ENCODE data around the gene SCYL2.
"Not testable (repeated sequence)": the region's sequence is repeated elsewhere in the genome, so short reads cannot be mapped to it uniquely, and the experiment has no call there.

SCYL2 gene

GRCh38 chr12:100267603-100268281, 765 bp downstream of the SCYL2 start:
- peak overlapping the region; percentile 97 for H3K4me3 Mint-ChIP-seq
- H3K4me1 Mint-ChIP-seq = peaks cover 32% of the 10 kb centered on the region
- H3K27me3 Mint-ChIP-seq = no peaks in the 10 kb centered on the region
- no peaks in the 10 kb centered on the region for H3K9me3 Mint-ChIP-seq
- DNase-seq (ENCODE audit: low spot score in 2 of 2) = peak; percentile 15 to 18
- H3K36me3 Mint-ChIP-seq (ENCODE audit: insufficient read depth) = peaks cover 7% of the 10 kb centered on the region
- ATAC-seq (replicated peaks; ENCODE audit: extremely low read depth, poor library complexity, severe bottlenecking) = no peak
- H3K27ac Mint-ChIP-seq (ENCODE audit: low read depth) = peak overlapping the region; percentile 98

- Mint-ChIP-seq H3K27me3 (no peaks in the 10 kb centered on the region), H3K27ac (ENCODE audit: low read depth) (no peak overlapping the region), H3K4me1 (peaks cover 45% of the 10 kb centered on the region), H3K4me3 (peak overlapping the region; percentile 97), H3K36me3 (ENCODE audit: insufficient read depth) (peaks cover 7% of the 10 kb centered on the region), H3K9me3 (no peaks in the 10 kb centered on the region)
- ATAC-seq (replicated peaks; ENCODE audit: extremely low read depth, poor library complexity, severe bottlenecking) = no peak
- DNase-seq (ENCODE audit: low spot score in 2 of 2) = no peak
Measured at GRCh38 chr12:100268835-100269564, 2.0 kb downstream of the SCYL2 start.

GRCh38 chr12:100273782-100274181, 6.8 kb downstream of the SCYL2 start:
- H3K36me3 Mint-ChIP-seq (ENCODE audit: insufficient read depth) = peaks cover 7% of the 10 kb centered on the region

GRCh38 chr12:100274291-100274690, 7.3 kb downstream of the SCYL2 start:
- Mint-ChIP-seq H3K27me3 (no peaks in the 10 kb centered on the region), H3K27ac (ENCODE audit: low read depth) (no peak overlapping the region), H3K4me1 (peaks cover 56% of the 10 kb centered on the region), H3K4me3 (no peak overlapping the region), H3K9me3 (no peaks in the 10 kb centered on the region), H3K36me3 (ENCODE audit: insufficient read depth) (peaks cover 7% of the 10 kb centered on the region)
- no peak for ATAC-seq (replicated peaks; ENCODE audit: extremely low read depth, poor library complexity, severe bottlenecking)
- no peak for DNase-seq (ENCODE audit: low spot score in 2 of 2)

More at GRCh38 chr12:100273782-100274181, 6.8 kb downstream of the SCYL2 start:
- no peak overlapping the region for H3K27ac Mint-ChIP-seq (ENCODE audit: low read depth)
- no peaks in the 10 kb centered on the region for H3K27me3 Mint-ChIP-seq
- H3K9me3 Mint-ChIP-seq = no peaks in the 10 kb centered on the region
- no peak for ATAC-seq (replicated peaks; ENCODE audit: extremely low read depth, poor library complexity, severe bottlenecking)
- H3K4me1 Mint-ChIP-seq = peaks cover 56% of the 10 kb centered on the region
- no peak overlapping the region for H3K4me3 Mint-ChIP-seq
- no peak for DNase-seq (ENCODE audit: low spot score in 2 of 2)

- ATAC-seq (replicated peaks; ENCODE audit: extremely low read depth, poor library complexity, severe bottlenecking) = no peak
- no peak overlapping the region for H3K27ac Mint-ChIP-seq (ENCODE audit: low read depth)
Measured at GRCh38 chr12:100279159-100279558, 12.2 kb downstream of the SCYL2 start.

GRCh38 chr12:100279607-100280244, 12.7 kb downstream of the SCYL2 start:
- H3K27ac Mint-ChIP-seq (ENCODE audit: low read depth) = no peak overlapping the region
- no peaks in the 10 kb centered on the region for H3K9me3 Mint-ChIP-seq
- no peak overlapping the region for H3K4me3 Mint-ChIP-seq
- peaks cover 8% of the 10 kb centered on the region for H3K36me3 Mint-ChIP-seq (ENCODE audit: insufficient read depth)
- ATAC-seq (replicated peaks; ENCODE audit: extremely low read depth, poor library complexity, severe bottlenecking) (no peak), DNase-seq (ENCODE audit: low spot score in 2 of 2) (no peak)
- H3K4me1 Mint-ChIP-seq = peaks cover 40% of the 10 kb centered on the region
- no peaks in the 10 kb centered on the region for H3K27me3 Mint-ChIP-seq

More at GRCh38 chr12:100279159-100279558, 12.2 kb downstream of the SCYL2 start:
- Mint-ChIP-seq H3K9me3 (no peaks in the 10 kb centered on the region), H3K4me3 (no peak overlapping the region), H3K36me3 (ENCODE audit: insufficient read depth) (peaks cover 10% of the 10 kb centered on the region), H3K27me3 (no peaks in the 10 kb centered on the region), H3K4me1 (peaks cover 46% of the 10 kb centered on the region)
- DNase-seq (ENCODE audit: low spot score in 2 of 2) = no peak

GRCh38 chr12:100284556-100284955, 17.6 kb downstream of the SCYL2 start:
- not testable (repeated sequence) for H3K4me3 Mint-ChIP-seq

GRCh38 chr12:100289038-100289437, 22.1 kb downstream of the SCYL2 start:
- DNase-seq (ENCODE audit: low spot score in 2 of 2) (no peak), ATAC-seq (replicated peaks; ENCODE audit: extremely low read depth, poor library complexity, severe bottlenecking) (no peak)
- Mint-ChIP-seq H3K9me3 (no peaks in the 10 kb centered on the region), H3K36me3 (ENCODE audit: insufficient read depth) (peaks cover 18% of the 10 kb centered on the region), H3K4me1 (peaks cover 4% of the 10 kb centered on the region), H3K27me3 (no peaks in the 10 kb centered on the region), H3K27ac (ENCODE audit: low read depth) (no peak overlapping the region), H3K4me3 (no peak overlapping the region)

More at GRCh38 chr12:100284556-100284955, 17.6 kb downstream of the SCYL2 start:
- H3K4me1 Mint-ChIP-seq; H3K27me3 Mint-ChIP-seq; H3K27ac Mint-ChIP-seq (ENCODE audit: low read depth); H3K36me3 Mint-ChIP-seq (ENCODE audit: insufficient read depth); H3K9me3 Mint-ChIP-seq; ATAC-seq (replicated peaks; ENCODE audit: extremely low read depth, poor library complexity, severe bottlenecking); DNase-seq (ENCODE audit: low spot score in 2 of 2): not testable (repeated sequence)

- no peak for ATAC-seq (replicated peaks; ENCODE audit: extremely low read depth, poor library complexity, severe bottlenecking)
- Mint-ChIP-seq H3K4me1 (peaks cover 4% of the 10 kb centered on the region), H3K27ac (ENCODE audit: low read depth) (no peak overlapping the region), H3K27me3 (no peaks in the 10 kb centered on the region), H3K4me3 (no peak overlapping the region), H3K36me3 (ENCODE audit: insufficient read depth) (peaks cover 15% of the 10 kb centered on the region), H3K9me3 (no peaks in the 10 kb centered on the region)
- DNase-seq (ENCODE audit: low spot score in 2 of 2) = no peak
Measured at GRCh38 chr12:100290016-100290415, 23.0 kb downstream of the SCYL2 start.

- peaks cover 15% of the 10 kb centered on the region for H3K36me3 Mint-ChIP-seq (ENCODE audit: insufficient read depth)
- DNase-seq (ENCODE audit: low spot score in 2 of 2) (no peak), ATAC-seq (replicated peaks; ENCODE audit: extremely low read depth, poor library complexity, severe bottlenecking) (no peak)
- no peak overlapping the region for H3K27ac Mint-ChIP-seq (ENCODE audit: low read depth)
- H3K4me1 Mint-ChIP-seq = peaks cover 4% of the 10 kb centered on the region
- H3K9me3 Mint-ChIP-seq = no peaks in the 10 kb centered on the region
- H3K27me3 Mint-ChIP-seq = no peaks in the 10 kb centered on the region
- H3K4me3 Mint-ChIP-seq = no peak overlapping the region
Measured at GRCh38 chr12:100293017-100293416, 26.0 kb downstream of the SCYL2 start.

- not testable (repeated sequence) for DNase-seq (ENCODE audit: low spot score in 2 of 2); H3K4me3 Mint-ChIP-seq; H3K27ac Mint-ChIP-seq (ENCODE audit: low read depth); H3K9me3 Mint-ChIP-seq; H3K27me3 Mint-ChIP-seq; H3K4me1 Mint-ChIP-seq; ATAC-seq (replicated peaks; ENCODE audit: extremely low read depth, poor library complexity, severe bottlenecking)
- peaks cover 20% of the 10 kb centered on the region for H3K36me3 Mint-ChIP-seq (ENCODE audit: insufficient read depth)
Measured at GRCh38 chr12:100294366-100294765, 27.4 kb downstream of the SCYL2 start.

- Mint-ChIP-seq H3K27me3 (no peaks in the 10 kb centered on the region), H3K4me3 (no peak overlapping the region), H3K36me3 (ENCODE audit: insufficient read depth) (peaks cover 17% of the 10 kb centered on the region), H3K4me1 (peaks cover under 1% of the 10 kb centered on the region), H3K27ac (ENCODE audit: low read depth) (no peak overlapping the region), H3K9me3 (peaks cover 5% of the 10 kb centered on the region)
- ATAC-seq (replicated peaks; ENCODE audit: extremely low read depth, poor library complexity, severe bottlenecking) (no peak), DNase-seq (ENCODE audit: low spot score in 2 of 2) (no peak)
Measured at GRCh38 chr12:100295764-100296555, 29.0 kb downstream of the SCYL2 start.
